HG03066 (cell line): Measurements from ENCODE around the gene EHD2.

ENCODE experiments used
- ATAC-seq: cut with Tn5 transposase; IDR thresholded peaks from one replicate; pipeline ENCODE4 v1.9.1; 2021; ENCODE audit warnings: low read depth; ENCODE audit not compliant: unreplicated experiment

EHD2 gene

DNA sequence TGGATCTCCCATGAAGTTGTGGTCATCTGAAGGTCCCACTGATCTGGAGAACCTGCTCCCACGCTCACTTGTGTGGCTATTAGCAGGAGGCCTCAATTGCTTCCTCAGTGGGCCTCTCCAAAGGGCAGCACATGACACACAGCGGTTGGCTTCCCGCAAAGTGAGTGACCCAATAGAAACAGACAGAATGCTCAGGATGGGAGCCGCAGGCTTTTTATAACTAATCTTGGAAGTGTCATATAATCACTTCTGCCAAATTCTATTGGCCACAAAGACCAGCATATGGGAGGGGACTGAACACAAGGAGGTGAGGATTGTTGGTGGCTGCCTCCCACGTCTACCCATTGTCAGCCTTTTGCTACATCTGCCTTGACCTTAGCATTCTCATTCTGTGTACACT lies 22.1 kb upstream of the EHD2 start:
- ATAC-seq = no peak

DNA sequence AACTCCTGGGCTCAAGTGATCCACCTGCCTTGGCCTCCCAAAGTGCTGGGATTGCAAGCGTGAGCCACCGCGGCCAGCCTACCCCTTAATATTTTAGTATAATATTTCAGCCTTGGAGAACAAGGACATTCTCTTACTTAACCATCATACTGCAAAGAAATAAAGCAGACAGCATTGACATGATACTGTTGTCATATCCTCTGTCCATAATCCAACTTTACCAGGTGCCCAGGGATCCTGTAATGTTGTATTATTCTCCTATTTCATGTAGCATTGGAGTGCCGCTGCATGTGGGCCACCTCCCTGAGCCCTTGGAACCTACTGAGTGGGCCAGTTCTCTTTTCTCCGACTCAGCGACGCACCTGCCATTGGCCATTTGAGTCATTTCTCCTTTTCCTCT lies 21.4 kb upstream of the EHD2 start:
- no peak for ATAC-seq

DNA sequence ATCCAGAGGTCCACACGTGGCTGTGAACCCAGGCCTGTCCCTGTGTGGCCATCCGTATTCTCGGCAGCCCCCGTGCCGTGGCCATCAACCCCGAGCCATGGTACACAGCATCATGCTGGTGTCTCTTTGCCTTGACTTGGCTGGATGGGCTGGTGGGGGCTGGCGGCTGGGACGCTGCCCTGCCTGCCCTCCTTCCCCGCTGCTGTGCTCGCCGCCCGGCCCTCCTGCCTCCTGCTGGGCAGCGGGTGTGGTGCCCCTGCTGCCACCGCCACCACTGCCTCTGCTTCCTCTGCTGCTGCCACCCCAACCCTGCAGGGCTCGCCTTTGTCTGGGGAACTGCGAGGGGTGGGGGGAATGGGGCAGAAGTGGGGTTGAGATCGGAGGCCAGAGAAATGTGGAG lies 19.7 kb upstream of the EHD2 start:
- ATAC-seq = no peak

GRCh38 chr19:47693903-47694302 lies 19.3 kb upstream of the EHD2 start:
- no peak for ATAC-seq

DNA sequence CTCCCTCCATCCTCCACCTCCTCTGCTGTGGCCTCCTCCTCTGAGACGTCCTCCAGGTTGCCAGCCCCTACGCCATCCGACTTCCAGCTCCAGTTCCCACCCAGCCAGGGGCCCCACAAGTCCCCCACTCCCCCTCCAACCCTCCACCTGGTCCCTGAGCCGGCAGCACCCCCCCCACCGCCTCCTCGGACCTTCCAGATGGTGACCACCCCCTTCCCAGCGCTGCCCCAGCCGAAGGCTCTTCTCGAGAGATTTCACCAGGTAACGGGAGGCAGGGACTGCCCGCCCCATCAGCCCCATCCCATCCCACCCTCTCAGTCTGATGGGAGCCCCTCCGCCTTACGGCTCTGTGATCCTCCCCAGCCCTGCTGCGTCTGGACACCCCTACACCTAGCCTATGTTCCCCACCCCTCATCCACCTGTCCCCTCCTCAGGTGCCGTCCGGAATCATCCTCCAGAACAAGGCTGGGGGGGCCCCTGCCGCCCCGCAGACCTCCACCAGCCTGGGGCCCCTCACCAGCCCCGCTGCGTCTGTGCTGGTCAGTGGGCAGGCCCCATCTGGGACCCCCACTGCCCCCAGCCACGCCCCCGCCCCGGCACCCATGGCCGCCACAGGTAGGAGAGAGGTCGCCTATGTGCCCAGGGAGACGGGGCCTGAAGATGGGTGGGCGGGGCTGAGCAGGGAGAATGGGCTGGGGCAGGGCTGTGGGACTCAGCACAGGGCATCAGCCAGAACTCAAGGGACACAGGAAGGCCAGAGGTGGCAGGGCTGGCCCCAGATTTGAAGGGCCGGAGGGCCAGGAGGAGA lies 18.6 kb upstream of the EHD2 start:
- ATAC-seq = no peak

DNA sequence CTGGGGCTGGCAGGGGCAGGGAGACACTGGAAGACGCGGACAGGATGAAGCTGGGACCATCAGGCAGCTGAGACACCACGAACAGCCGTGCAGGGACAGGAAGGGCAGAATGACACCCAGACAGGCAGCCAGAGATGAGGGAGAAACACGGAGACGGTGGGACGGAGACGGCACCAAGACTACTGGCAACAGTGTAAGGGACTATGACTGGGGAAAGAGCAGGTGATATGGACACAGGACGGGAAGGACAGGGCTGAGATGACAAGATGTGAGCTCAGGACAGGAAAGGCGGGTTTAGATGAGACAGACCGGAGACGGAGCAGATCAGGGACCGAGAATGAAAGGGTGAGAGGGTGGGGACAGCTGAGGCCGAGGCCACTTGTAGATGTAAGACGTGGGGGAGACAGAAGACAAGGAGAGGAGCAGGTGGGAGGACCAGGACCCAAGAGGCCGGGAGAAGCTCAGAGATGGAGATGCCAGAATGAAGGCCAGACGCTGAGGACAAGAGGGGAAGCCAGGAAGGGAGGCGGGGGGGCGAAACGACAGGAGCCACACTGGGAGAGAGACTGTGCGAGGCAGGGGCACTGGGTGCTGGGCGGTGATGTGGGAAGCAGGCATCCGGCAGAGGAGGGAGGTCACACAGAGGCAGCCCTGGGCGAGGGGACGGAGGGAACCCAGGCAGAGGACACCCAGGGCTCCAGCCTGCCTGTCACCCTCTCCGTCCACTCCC lies 17.5 kb upstream of the EHD2 start:
- no peak for ATAC-seq

- no peak for ATAC-seq
These were observed 16.6 kb upstream of the EHD2 start for GRCh38 chr19:47696635-47697034.

GRCh38 chr19:47697863-47698609 lies 15.2 kb upstream of the EHD2 start:
- no peak for ATAC-seq

DNA sequence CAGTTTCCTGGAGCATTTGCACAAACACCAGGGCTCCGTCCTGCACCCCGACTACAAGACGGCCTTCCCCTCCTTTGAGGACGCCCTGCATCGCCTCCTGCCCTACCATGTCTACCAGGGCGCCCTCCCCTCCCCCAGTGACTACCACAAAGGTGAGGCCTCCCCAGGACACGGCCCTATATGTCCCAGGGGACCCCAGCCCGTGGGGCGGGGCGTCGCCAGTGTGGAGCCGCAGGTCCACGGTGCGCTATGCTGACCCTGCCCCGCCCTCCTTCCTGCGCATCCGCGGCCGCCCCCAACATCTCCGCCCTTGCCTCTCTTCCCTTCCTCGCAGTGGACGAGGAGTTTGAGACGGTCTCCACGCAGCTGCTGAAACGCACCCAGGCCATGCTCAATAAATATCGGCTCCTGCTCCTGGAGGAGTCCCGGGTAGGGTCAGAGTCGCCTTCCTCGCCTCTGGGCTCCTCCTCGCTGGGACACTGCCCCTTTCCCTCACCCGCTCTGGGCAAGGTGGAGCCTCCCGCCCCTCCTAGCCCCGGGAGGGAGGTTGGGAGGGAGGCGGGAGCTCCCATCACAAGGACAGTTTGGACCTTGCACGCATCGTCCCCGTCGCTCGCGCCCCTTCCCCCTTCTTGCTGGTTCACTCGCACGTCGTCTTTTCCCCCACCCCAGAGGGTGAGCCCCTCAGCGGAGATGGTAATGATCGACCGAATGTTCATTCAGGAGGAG lies 14.4 kb upstream of the EHD2 start:
- no peak for ATAC-seq

DNA sequence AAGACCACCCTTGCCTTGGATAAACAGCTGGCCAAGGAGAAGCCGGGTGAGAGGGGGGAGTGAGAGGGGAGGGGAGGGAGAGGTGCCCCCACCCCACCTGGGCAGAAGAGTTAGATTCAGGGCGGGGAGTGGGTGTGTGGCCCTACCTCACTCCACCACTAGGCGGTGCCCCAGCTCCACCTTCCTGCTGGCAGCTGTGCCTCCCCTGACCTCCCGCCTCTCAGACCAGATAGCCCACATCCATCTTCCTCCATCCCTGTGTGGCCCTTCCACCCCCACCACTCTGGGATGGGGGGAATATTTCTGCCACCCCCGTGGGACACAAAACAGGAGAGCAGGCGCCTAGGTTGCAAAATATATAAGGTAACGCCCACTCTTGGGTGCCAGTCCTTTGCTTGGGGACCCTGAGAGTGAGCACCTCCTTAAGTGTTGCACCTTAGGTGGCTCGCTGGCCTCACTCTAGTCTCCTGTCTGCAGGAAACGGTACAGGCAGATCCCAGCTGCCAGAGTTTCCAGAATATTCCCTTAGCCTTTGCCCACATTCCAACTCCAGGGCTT lies 13.8 kb upstream of the EHD2 start:
- no peak for ATAC-seq

GRCh38 chr19:47700934-47701716 lies 12.1 kb upstream of the EHD2 start:
- ATAC-seq = no peak

GRCh38 chr19:47701717-47702552 lies 11.3 kb upstream of the EHD2 start:
- ATAC-seq = no peak

GRCh38 chr19:47702671-47703070 lies 10.6 kb upstream of the EHD2 start:
- no peak for ATAC-seq

DNA sequence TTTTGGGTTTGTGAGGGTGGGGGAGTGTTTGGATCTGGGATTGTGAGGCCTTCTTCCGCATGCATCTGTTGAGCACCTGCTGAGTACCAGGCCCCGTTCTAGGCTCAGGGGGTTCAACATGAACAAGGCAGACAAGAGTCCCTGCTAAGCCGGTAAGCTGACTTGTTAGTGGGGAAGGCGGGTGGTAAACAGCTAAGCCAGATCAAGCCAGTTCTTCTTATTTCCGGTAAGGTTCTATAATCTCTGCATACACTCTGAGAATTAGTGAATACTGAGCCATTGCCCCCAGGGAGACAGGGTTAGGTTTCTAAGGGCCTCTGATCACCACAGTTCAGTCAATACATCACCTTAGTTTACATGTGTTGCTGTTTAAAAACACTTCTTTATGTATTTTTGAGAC lies 9.9 kb upstream of the EHD2 start:
- ATAC-seq = no peak

- no peak for ATAC-seq
These were observed 9.2 kb upstream of the EHD2 start for GRCh38 chr19:47704024-47704423.

- no peak for ATAC-seq
These were observed 8.6 kb upstream of the EHD2 start for GRCh38 chr19:47704656-47705055.

DNA sequence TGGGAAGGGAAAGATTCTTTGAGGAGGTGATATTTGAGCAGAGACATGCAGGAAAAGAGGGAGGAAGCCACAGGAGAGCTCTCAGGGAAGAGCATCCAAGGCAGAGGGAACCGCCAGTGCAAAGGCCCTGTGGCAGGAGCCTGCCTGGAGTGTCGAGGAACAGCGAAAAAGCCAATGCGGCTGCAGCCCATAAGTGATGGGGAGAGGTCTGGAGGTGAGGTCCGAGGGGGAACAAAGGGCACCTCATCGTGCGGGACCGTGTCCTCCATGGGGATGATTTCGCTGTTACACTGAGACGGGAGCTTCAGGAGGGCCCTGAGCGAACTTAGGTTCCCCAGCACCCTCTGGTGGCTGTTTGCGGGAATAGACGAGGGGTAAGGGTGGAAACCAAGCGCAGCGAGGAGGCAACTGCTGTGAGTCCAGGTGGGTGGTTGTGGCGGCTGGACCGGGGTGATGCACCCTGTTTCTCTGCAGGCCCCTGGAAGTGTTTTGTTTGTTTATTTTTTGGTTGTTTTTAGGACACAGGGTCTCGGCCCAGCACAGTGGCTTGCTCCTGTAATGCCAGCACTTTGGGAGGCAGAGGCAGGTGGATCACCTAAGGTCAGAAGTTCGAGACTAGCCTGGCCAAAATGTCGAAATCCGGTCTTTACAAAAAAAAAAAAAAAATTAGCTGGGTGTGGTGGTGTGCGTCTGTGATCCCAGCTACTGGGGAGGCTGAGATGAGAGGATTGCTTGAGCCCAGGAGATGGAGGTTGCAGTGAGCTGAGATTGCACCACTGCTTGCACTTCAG lies 5.9 kb upstream of the EHD2 start:
- no peak for ATAC-seq

- no peak for ATAC-seq
These were observed 1.5 kb upstream of the EHD2 start for GRCh38 chr19:47711652-47712242.
